K562 (cell line): ENCODE measurements around the gene NUP153.

Source experiments
- ARID3B ChIP-seq: fragments of 250-450 bp; sonication (Bioruptor Pico); IDR thresholded peaks from 2 replicates; pipeline ENCODE4 v1.4.0; 2020; ENCODE audit warnings: borderline replicate concordance
- MYC ChIP-seq, 2 experiments: fragments of 250-450 bp in 1 of 2; sonication (Bioruptor Pico) in 1 of 2; IDR thresholded peaks; 2 replicates each; pipeline versions ENCODE4 v1.5.1 to v1.6.1; 2012 to 2021; ENCODE audit warnings: low read depth in 2 of 2, borderline replicate concordance in 1 of 2, improper control_type of control experiment in 1 of 2, low read length in 1 of 2, mild to moderate bottlenecking in 1 of 2, moderate library complexity in 1 of 2
- PRPF4 ChIP-seq: fragments of 200-400 bp; formaldehyde crosslinking; IDR thresholded peaks from one replicate; pipeline ENCODE4 v1.6.1; 2017; ENCODE audit warnings: low read length, low read depth, mild to moderate bottlenecking; ENCODE audit not compliant: insufficient read depth, poor library complexity, severe bottlenecking
- SIN3A ChIP-seq, 2 experiments: fragments of 150-350 bp in 1 of 2; IDR thresholded peaks; 2 replicates each; pipeline ENCODE4 v1.6.1; 2011 to 2016; ENCODE audit warnings: borderline replicate concordance in 2 of 2, low read depth in 2 of 2, low read length in 2 of 2, mild to moderate bottlenecking in 2 of 2, moderate library complexity in 2 of 2; ENCODE audit not compliant: control insufficient read depth in 1 of 2
- YY1 ChIP-seq, 3 experiments: IDR thresholded peaks; 2 replicates each; pipeline ENCODE4 v1.6.1; 2011; ENCODE audit warnings: low read length in 2 of 3, mild to moderate bottlenecking in 2 of 3, moderate library complexity in 2 of 3, borderline replicate concordance in 1 of 3, control low read depth in 1 of 3, low read depth in 1 of 3; ENCODE audit not compliant: insufficient read depth in 3 of 3, insufficient replicate concordance in 2 of 3, control insufficient read depth in 1 of 3, insufficient read length in 1 of 3; ENCODE audit errors: extremely low read depth in 1 of 3
- ZBTB26 ChIP-seq: fragments of 450-650 bp; formaldehyde crosslinking; IDR thresholded peaks from 2 replicates; pipeline ENCODE4 v1.4.0; 2022; ENCODE audit warnings: missing genetic modification characterization
- ZNF584 ChIP-seq: fragments of 200-800 bp; sonication (Bioruptor generic); IDR thresholded peaks from 2 replicates; pipeline ENCODE4 v1.6.1; 2016; ENCODE audit warnings: low read depth, mild to moderate bottlenecking, missing genetic modification characterization, missing compliant biosample characterization

GRCh38 chr6:17724341-17724740, 17.6 kb upstream of the NUP153 start:
- TF ChIP-seq ZBTB26 (CRISPR knock-in tag) (no peak), ZNF584 (CRISPR knock-in tag) (no peak), SIN3A (IDR thresholded peaks at IDR 0.05; ENCODE audit: borderline replicate concordance in 2 of 2, control insufficient read depth in 1 of 2, low read depth in 2 of 2, low read length in 2 of 2) (no peak), MYC (IDR thresholded peaks at IDR 0.05; ENCODE audit: low read depth, low read length) (no peak), MYC (CRISPR knock-in tag; IDR thresholded peaks at IDR 0.05; ENCODE audit: borderline replicate concordance, low read depth) (no peak), YY1 (IDR thresholded peaks at IDR 0.05; ENCODE audit: borderline replicate concordance in 1 of 3, control insufficient read depth in 1 of 3, extremely low read depth in 1 of 3, insufficient read depth in 3 of 3, insufficient read length in 1 of 3, insufficient replicate concordance in 2 of 3, low read depth in 1 of 3, low read length in 2 of 3) (no peak), PRPF4 (no peak), ARID3B (CRISPR knock-in tag) (no peak)
